ENCODE measurements around the gene TMEM145.

- TF ChIP-seq CTCF (conservative IDR thresholded peaks at IDR 0.05; ENCODE audit: low read depth, low read length) (no peak), EZH2 (IDR thresholded peaks at IDR 0.05; ENCODE audit: low read length, unreplicated experiment) (no peak)
Observed at GRCh38 chr19:42271861-42272534, 41.1 kb upstream of the TMEM145 start.
